Tongue (tissue), 2 donors: ENCODE measurements around the gene NFU1. TPM values are rescaled to one million over a fixed set of nuclear protein-coding genes. Genes with fewer than 3 reads are reported as not detected.
"Not testable (repeated sequence)": the region's sequence is repeated elsewhere in the genome, so short reads cannot be mapped to it uniquely, and the experiment has no call there.

Source experiments
- DNase-seq: peaks from one replicate; pipeline ENCODE4 v3.0.0-alpha.2; 2015
- total RNA-seq: library from RNA; depleted of rRNA; stranded (reverse); fragments of >200 nt; gene quantifications from one replicate; pipeline ENCODE4 v1.2.3, GENCODE V29; 2014

The NFU1 gene
- total RNA-seq, 1 donor from 2014 or later, result 45.1 TPM

DNA sequence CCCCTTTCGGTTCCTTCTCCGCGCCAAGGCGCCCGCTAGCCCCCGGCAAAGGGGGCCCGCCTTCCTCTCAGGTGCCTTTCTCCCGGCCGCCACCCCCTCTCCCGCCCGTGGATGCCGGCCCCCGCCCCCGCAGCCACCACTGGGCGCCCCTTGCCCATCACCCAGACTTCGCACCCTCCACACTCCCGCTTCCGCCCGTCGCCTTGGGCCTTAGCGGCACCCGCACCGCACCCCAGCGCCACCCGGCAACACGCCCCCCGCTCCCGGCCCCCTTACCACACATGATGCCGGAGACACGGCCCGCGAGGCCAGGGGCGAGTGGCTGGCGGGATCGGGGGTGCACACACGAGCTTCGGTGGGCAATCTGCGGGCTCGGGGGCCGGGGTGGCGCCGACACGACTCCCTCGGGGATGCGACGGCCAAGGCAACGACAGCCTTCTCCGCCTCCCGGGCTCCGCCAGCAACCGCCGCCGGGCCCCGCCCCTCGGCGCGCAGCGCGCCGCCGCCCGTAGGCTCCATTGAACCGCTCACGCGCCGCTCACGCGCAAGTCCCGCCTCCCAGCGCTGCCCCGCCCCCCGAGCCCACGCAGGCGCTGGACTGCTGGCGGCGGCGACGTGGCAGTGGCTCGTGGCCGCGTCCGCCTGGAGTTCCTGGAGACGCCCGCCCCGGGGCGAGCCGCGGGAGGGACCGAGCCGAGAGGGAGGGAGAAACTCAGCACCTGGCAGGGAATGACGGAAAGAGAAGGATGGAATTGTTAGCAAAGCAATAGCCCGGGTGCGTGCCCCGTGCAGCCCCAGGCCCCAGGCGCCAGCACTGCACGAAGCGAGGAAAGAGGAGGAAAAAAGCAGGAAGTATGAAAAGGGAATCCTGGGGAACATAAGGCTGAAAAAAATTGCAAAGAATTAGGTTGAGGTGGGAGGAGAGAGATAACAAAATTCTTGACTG is 50.2 kb downstream of the NFU1 start, which contains the start of gene GFPT1:
TSS of gene GFPT1 (minus strand) at position 439 of the 946 bp plus-strand sequence. CDS start at position 283, 156 bp downstream.
- peak; percentile 97 for DNase-seq

- no peak for DNase-seq
Measured at GRCh38 chr2:69386360-69386759, 50.9 kb downstream of the NFU1 start.

GRCh38 chr2:69385443-69386151 is 51.6 kb downstream of the NFU1 start:
- DNase-seq, result no peak

DNA sequence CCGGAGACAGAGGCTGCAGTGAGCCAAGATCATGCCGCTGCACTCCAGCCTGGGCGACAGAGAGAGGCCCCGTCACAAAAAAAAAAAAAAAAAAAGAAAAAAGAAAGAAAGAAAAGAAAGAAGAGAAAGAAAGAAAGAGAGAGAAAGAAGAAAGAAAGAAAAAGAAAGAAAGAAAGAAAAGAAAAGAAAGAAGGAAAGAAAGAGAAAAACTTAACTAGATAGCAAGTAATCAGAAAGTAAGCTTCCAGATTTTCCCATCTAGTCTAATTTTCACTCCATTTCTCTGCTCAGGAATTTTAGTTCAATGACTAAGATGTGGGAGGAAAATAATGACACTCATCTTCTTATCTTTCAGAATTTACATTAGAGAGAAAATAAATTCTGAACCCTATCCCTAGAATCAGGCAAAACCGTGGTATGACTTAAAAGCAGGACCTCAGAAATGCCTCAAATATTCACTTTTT is 52.6 kb downstream of the NFU1 start:
- no peak for DNase-seq

DNA sequence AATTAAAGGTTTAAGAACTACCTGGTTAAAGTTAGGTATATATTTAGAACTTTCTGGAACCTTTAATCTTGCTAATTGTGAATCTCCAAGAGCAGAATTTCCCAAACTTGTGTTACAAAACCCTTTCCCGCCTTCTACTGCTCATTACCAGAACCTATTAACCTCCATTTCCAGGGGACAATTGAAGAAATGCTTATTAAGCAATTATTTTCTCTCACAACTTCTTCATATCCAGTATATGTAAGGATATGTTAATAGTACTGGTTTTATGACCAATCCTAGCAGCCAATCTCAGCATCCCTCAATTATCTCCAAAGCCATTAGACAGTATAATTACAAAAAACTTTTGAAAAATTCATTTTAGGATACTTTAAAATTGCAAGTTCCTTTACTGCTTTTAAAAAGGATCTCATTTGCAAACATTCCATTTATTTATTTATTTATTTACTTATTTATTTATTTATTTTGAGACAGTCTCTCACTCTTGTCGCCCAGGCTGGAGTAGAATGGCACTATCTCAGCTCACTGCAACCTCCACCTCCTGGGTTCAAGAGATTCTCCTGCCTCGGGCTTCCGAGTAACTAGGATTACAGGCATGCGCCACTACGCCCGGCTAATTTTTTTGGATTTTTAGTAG is 53.9 kb downstream of the NFU1 start:
- DNase-seq, result no peak

DNA sequence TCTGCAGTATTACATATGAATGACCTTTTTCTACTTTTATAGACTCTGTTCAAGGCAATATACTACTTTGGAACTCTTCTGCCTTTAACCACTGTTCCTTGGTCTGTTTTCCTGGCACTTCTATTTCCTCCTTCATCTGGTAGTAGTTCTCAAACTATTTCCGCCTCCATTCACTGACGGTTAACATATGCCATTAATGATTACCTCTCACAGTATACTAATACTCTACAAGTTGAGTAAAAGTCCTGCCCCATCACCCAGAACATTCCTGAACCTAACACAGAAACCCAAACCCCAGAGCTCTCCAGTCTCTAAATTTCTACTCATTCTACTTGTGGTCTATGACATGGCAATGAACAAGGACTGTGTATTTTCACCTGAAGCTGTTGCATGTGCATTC is 54.7 kb downstream of the NFU1 start:
- DNase-seq, result no peak

- DNase-seq, result no peak
Measured at GRCh38 chr2:69381337-69381737, 55.9 kb downstream of the NFU1 start.

GRCh38 chr2:69380072-69380917 is 56.9 kb downstream of the NFU1 start:
- no peak for DNase-seq

DNA sequence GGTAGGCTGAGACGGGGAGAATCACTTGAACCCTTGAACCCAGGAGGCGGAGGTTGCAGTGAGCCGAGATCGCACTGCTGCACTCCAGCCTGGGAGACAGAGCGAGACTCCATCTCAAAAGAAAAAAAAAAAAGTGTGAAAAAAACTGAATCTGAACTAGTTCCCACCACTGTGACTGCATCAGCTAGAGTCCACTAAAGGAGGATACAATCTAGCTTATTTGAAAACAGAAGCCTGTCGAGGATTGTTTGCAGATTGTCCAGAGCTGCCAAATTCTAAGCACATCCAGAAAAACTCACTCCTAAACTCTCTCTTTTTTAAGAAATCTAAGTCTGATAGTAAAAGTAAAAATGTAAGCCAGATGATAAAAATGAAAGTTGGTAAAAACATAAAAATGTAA is 60.8 kb downstream of the NFU1 start:
- DNase-seq, result no peak

DNA sequence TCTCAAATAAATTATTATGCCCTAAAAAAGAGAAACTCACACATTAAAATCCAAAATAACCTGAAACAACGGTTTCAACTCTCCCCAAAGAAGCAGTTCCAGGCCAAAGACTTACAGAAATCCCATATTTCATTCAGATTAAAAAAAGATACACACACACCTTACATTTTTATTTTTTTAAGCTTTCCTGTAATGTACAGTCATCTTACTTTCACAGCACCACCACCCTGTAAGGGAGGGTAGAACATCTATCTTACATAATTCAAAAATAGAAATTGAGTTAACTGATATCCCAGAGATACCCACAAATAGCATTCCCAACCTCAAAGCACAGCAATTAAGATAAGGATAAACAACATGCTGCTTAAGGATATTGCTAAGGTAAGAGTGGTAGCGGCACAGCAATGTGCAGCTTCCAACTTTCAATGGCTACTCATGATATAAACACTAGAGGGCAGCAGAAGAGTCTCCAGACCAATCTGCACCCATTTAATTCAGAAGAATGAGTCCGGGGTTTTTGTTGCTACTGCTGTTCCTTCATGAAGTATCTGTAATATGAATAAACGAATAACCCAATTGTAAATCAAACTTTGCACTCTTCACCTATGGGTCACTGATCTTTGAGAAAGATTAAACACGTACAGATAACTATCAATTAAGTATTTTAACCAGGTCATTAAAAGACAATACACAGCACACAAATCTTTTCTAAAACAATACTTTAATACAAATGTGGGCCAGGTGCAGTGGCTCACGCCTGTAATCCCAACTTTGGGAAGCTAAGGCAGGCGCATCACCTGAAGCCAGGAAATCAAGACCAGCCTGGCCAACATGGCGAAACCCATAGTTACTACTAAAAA is 61.5 kb downstream of the NFU1 start:
- peak; percentile 25 for DNase-seq

DNA sequence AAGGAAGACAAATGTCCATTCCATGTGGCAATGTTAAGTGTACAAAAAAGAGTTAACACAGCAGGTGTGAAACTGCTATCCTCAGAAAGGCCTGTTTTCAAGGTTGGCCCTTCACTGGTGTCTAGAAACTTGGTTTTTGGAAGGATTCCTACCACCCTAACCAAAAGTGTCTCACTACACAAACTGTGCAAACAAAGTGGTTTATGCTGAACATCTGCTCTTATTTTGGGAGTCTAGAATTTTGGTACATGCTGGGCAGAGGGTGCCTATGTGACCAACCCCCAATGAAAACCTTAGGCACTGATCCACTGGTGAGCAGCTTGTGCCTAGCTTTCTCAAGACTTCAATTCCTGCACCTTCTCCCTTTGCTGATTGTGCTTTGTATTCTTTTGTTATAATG is 64.5 kb downstream of the NFU1 start:
- no peak for DNase-seq

DNA sequence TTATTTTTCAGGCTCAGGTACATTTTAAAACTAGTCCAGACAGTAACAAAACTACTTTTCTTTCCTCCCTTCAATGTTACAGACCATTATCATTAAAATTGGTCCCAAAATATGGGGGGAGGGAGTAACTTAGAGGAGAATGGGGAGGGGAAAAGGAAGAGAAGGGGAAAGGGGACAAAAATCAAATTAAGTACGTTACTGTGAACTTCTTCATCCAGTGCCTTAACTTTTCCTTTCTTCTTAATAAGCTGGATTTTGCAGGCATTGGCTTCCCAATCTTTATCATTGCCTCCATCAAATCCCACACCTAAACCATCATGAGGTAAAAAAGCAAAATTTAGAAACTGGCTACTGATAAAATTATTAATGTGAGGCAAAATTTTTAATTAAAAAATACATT is 67.4 kb downstream of the NFU1 start:
- no peak for DNase-seq

- no peak for DNase-seq
Measured at GRCh38 chr2:69368588-69368987, 68.6 kb downstream of the NFU1 start.

- DNase-seq, result no peak
Measured at GRCh38 chr2:69359371-69359770, 77.9 kb downstream of the NFU1 start.

- no peak for DNase-seq
Measured at GRCh38 chr2:69358914-69359313, 78.3 kb downstream of the NFU1 start.

DNA sequence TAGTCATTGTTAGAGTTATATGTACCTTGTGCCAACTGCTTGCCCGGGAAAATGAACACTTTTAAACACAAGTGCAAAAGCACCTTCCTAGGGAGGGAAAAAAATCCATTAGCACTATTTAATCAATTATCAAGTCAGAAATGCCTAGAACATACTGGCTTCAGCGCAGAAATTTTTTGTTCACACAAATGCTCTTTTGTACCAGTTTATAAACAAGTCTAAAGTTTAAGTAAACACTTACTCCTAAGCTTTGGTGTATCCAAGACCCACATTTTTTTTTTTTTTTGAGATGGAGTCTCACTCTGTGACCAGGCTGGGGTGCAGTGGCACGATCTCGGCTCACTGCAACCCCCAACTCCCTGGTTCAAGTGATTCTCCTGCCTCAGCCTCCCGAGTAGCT is 80.8 kb downstream of the NFU1 start:
- DNase-seq, result no peak

DNA sequence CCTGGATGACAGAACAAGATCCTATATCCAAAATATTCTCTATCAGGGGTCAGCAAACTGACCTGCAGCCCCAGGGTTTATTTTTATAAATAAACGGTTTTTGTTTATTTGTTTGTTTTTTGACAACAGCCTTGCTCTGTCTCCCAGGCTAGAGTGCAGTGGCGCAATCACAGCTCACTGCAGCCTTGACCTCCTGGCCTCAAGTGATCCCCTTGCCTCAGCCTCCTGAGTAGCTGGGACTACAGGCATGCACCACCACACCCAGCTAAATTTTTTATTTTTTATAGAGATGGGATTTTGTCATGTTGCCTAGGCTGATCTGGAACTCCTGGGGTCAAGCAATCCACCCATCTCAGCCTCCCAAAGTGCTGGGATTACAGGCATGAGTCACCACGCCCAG is 82.3 kb downstream of the NFU1 start:
- DNase-seq, result not testable (repeated sequence)

DNA sequence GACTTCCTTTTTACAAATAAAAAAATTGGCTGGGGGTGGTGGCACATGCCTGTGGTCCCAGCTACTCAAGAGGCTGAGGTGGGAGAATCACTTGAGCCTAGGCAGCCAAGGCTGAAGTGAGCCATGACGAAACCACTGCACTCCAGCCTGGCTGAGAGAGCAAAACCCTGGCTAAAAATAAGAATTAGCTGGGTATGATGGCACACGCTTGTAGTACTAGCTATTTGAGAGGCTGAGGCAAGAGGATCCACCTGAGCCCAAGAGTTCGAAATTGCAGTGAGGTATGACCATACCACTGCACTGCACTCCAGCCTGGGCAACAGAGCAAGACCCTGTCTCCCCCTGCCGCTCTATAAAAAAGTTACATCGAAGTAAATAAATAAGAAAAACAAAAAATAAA is 83.9 kb downstream of the NFU1 start:
- DNase-seq, result no peak

DNA sequence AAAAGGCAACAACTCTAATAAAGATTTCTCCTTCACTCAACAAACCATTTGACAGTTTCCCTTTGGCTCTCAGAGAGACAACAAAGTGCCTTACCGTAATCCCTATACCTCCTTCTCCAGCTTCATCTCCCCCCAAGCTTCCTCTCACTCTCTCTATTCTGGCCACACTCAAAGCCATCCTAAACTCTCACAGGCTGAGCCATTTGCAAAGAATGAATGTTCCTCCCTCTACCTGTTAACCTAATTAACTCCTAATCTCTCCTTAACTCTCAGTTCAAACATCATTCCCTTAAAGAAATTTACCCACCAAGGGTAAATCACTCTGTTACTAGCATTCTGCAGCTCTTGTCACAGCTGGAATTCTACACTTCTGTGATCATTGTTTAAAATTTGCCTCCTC is 88.5 kb downstream of the NFU1 start:
- DNase-seq, result no peak
